Measurements from ENCODE around the gene SLC17A3.

DNA sequence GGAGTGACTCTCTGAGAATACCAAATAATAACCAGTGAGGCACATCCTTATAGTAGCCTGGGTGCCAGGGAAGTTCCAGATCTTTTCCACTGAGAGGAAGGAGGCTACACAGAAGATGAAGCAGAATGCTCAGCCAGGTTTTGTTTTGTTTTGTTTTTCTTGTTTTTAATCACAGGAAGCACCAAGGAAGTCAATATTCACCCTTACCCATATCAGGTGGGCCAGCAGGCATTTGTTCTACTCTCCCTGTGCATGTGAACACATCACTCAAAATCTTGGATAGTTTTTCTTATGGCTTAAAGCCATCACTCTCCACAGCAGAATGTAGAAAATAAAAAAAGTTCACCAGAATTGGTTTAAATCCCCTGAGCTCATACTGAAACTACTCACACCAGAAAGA lies 52.7 kb downstream of the SLC17A3 start:
- no peak for TF ChIP-seq TAF1 (IDR thresholded peaks at IDR 0.05; ENCODE audit: low read depth, low read length)
- no peak for TF ChIP-seq POLR2A (IDR thresholded peaks at IDR 0.05; ENCODE audit: low read depth, low read length)
- TF ChIP-seq POLR2AphosphoS5 (IDR thresholded peaks at IDR 0.05; ENCODE audit: low read depth, low read length) = no peak
- no peak for TF ChIP-seq POU2F2 (IDR thresholded peaks at IDR 0.05; ENCODE audit: low read depth, low read length)

Data from GM12891 (cell line).